ENCODE results near the gene CBX4. TPM values are rescaled to one million over a fixed set of nuclear protein-coding genes. Genes with fewer than 3 reads are reported as not detected.

Gene CBX4
- total and polyA plus RNA-seq, 2 of the 13 experiments (the other 11 are each of a cell fraction or from before 2014, with no cell fraction given) = 25.8 to 50.8 TPM

- TF ChIP-seq FOSL1 (CRISPR knock-in tag; IDR thresholded peaks at IDR 0.05; ENCODE audit: borderline replicate concordance) (no peak), TSC22D2 (CRISPR knock-in tag; IDR thresholded peaks at IDR 0.05; ENCODE audit: borderline replicate concordance) (peak; percentile 19; the same call in 1 of the 2 replicates), ATF7 (IDR thresholded peaks at IDR 0.05) (no peak), ATF7 (CRISPR knock-in tag; IDR thresholded peaks at IDR 0.05) (no peak), ZFP37 (CRISPR knock-in tag; IDR thresholded peaks at IDR 0.05; ENCODE audit: borderline replicate concordance) (0 out of 2 replicates have a peak, but pooled peaks have one; percentile 39), ZNF44 (CRISPR knock-in tag; IDR thresholded peaks at IDR 0.05) (0 out of 2 replicates have a peak, but pooled peaks have one; percentile 50), NFAT5 (CRISPR knock-in tag; IDR thresholded peaks at IDR 0.05) (0 out of 2 replicates have a peak, but pooled peaks have one; percentile 73), POLR2G (IDR thresholded peaks at IDR 0.05; ENCODE audit: low read depth, low read length) (no peak), ISL2 (CRISPR knock-in tag; IDR thresholded peaks at IDR 0.05) (no peak; the same call in 1 of the 2 replicates), MXD3 (CRISPR knock-in tag; IDR thresholded peaks at IDR 0.05) (no peak), ZNF672 (CRISPR knock-in tag; IDR thresholded peaks at IDR 0.05) (no peak), ERF (CRISPR knock-in tag; IDR thresholded peaks at IDR 0.05) (no peak), ZNF207 (IDR thresholded peaks at IDR 0.05; ENCODE audit: borderline replicate concordance) (no peak), TEAD3 (CRISPR knock-in tag; optimal IDR thresholded peaks at IDR 0.05; ENCODE audit: borderline replicate concordance) (no peak), SOX5 (CRISPR knock-in tag; IDR thresholded peaks at IDR 0.05; ENCODE audit: borderline replicate concordance) (no peak), SMARCE1 (IDR thresholded peaks at IDR 0.05; ENCODE audit: borderline replicate concordance) (no peak), ZBTB7B (CRISPR knock-in tag; IDR thresholded peaks at IDR 0.05) (no peak), ZNF549 (CRISPR knock-in tag; IDR thresholded peaks at IDR 0.05) (no peak), ZMYM3 (CRISPR knock-in tag; IDR thresholded peaks at IDR 0.05) (no peak), HOXA7 (CRISPR knock-in tag; IDR thresholded peaks at IDR 0.05) (no peak), PCBP2 (optimal IDR thresholded peaks at IDR 0.05; ENCODE audit: low read depth, low read length, poor library complexity, severe bottlenecking) (no peak), NFATC3 (CRISPR knock-in tag; IDR thresholded peaks at IDR 0.05) (no peak; the same call in 1 of the 2 replicates), SKIL (CRISPR knock-in tag; IDR thresholded peaks at IDR 0.05; ENCODE audit: borderline replicate concordance) (no peak), ZNF274 (CRISPR knock-in tag; IDR thresholded peaks at IDR 0.05) (no peak)
Observed at GRCh38 chr17:79798299-79799173, 40.7 kb downstream of the CBX4 start (continued).
